ENCODE results near the gene PPP2R2B.

The PPP2R2B gene

DNA sequence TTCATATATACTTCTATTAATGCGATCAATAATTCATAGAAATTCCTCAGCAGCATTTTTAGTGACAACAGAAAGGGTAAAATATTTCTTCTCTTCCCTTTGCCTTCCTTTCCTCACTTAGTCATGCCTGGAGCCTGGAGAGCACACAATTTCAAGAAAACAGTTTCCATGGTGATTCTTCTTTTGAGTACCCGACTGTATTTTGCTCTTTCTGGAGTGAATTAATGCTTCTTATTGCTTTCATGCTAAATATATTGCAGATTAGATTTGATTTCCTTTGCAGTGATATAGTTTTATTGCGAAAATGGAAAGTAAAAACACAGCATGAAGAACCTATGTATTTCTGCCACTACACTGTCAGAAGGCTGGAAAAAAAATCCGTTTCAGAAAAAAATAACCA, 153.5 kb downstream of the PPP2R2B start:
- TF ChIP-seq, protein P1, sequence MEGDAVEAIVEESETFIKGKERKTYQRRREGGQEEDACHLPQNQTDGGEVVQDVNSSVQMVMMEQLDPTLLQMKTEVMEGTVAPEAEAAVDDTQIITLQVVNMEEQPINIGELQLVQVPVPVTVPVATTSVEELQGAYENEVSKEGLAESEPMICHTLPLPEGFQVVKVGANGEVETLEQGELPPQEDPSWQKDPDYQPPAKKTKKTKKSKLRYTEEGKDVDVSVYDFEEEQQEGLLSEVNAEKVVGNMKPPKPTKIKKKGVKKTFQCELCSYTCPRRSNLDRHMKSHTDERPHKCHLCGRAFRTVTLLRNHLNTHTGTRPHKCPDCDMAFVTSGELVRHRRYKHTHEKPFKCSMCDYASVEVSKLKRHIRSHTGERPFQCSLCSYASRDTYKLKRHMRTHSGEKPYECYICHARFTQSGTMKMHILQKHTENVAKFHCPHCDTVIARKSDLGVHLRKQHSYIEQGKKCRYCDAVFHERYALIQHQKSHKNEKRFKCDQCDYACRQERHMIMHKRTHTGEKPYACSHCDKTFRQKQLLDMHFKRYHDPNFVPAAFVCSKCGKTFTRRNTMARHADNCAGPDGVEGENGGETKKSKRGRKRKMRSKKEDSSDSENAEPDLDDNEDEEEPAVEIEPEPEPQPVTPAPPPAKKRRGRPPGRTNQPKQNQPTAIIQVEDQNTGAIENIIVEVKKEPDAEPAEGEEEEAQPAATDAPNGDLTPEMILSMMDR (IDR thresholded peaks at IDR 0.05), result no peak
- DNase-seq (ENCODE audit: low spot score), result no peak
- Histone ChIP-seq H3K27ac (no peak overlapping the region), H3K4me3 (no peak overlapping the region)

DNA sequence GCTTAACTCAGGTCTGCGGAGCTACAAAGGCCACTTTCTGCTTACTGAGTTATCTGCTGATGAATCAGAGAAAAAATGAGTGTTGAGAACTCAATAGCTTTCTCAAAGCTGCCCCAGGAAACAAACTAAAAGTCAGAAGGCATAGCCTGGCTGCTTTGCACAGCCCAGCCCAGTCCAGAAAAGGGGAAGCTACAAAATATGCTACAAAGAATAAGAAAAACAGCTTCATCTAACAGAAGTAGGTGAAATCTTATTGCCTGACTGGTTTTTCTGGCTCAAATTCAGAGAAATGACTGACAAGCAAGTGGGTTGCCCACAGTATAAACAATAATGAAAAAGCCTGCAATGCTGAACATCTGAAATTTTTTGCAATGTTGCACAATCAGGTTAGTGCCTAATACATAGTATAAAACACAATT, 156.2 kb downstream of the PPP2R2B start:
- TF ChIP-seq, protein P1 (IDR thresholded peaks at IDR 0.05), result no peak
- no peak overlapping the region for H3K4me3 ChIP-seq
- no peak for DNase-seq (ENCODE audit: low spot score)
- H3K27ac ChIP-seq, result no peak overlapping the region

DNA sequence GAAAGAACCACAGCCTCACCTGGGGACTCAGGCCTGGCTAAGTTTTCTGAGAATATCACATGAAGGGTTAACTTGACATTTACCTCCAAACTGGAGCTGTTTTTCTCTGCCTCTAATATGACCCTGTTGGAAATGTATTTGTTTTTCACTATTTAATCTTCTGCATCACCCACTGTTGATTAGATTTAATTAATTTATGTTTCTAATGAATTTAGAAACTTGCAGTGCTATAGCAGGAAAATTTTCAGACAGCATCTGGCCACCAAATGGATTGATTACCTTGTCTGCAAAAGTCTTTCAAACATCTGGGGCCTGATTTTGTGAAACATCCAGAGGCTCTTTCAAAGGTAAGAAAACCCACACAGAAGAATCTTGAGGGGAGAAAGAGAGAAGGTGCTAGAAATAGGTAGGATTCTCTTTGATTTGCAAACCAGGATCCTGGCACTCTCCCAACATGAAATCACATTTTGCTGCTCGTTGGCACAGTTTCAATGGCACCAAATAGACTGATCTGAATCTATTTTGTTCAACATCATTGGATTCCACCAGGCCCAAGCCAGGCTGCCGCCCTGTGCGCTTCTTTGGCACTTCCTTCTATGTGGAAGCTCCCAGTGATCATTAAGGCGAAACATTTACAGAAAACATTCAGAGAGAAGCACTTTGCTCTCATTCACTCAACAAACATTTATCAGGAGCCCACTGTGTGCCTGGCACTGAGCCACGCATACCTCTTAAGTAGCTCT, 157.3 kb downstream of the PPP2R2B start:
- Histone ChIP-seq H3K27ac (no peak overlapping the region), H3K4me3 (no peak overlapping the region)
- TF ChIP-seq, protein P1 (IDR thresholded peaks at IDR 0.05), result no peak
- no peak for DNase-seq (ENCODE audit: low spot score)

DNA sequence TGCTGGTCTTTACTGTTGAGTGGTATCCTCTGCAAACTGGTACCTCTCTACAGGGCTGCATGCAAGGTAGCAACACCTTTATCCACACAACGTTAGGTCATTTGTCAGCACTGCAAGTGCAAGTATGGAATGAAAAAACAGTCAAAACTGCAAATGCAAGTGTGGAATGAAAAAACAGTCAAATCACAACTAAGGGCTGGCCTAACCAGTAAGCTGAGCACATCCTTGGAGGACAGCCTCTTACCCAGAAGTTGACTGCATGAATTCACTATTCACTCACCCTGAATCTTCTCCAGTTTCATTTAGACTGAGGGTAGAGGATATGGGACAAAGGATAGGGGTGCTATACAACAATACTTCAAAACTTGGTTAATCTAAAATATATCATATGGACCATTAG, 158.4 kb downstream of the PPP2R2B start:
- TF ChIP-seq, protein P1 (IDR thresholded peaks at IDR 0.05), result no peak
- H3K27ac ChIP-seq, result no peak overlapping the region
- H3K4me3 ChIP-seq, result no peak overlapping the region
- no peak for DNase-seq (ENCODE audit: low spot score)

DNA sequence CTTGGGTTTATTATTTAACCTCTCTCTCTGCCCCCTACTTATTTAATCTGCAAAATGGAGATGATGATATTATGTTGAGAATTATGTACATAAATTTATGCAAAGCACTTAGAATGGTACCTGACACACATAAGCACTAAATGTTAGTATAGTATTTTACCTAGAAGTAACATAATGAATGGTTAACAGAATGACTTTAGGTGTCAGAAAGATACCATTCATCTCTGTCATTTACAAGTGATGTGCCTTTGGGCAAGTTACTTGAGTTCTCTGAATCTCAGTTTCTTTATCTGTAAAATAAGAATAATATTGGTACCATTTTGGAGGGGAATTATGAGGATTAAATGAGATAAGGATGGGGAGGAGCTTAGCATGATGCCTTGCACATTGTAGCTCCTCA, 159.4 kb downstream of the PPP2R2B start:
- no peak overlapping the region for H3K4me3 ChIP-seq
- no peak overlapping the region for H3K27ac ChIP-seq
- TF ChIP-seq, protein P1 (IDR thresholded peaks at IDR 0.05), result no peak
- DNase-seq (ENCODE audit: low spot score), result no peak

DNA sequence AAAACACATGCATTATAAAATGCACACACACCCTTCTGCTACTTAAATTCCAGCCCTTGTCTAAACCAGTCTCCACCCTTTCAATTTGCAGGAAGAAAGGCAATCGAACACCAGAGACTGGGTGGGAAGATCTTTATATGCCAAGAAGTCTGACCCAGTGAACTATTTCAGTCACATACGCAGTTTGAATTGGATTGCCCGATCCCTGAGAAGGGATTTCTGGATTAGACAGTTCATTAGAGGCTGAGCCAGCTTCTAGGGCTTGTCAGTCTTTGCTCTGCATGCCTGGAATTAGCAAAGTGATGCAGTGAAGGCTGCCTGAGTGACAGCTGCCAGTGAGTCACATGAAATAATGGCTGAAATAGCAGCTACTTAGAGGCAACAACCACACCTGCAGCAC, 159.9 kb downstream of the PPP2R2B start:
- H3K4me3 ChIP-seq, result no peak overlapping the region
- H3K27ac ChIP-seq, result no peak overlapping the region
- DNase-seq (ENCODE audit: low spot score), result no peak
- TF ChIP-seq, protein P1 (IDR thresholded peaks at IDR 0.05), result no peak

DNA sequence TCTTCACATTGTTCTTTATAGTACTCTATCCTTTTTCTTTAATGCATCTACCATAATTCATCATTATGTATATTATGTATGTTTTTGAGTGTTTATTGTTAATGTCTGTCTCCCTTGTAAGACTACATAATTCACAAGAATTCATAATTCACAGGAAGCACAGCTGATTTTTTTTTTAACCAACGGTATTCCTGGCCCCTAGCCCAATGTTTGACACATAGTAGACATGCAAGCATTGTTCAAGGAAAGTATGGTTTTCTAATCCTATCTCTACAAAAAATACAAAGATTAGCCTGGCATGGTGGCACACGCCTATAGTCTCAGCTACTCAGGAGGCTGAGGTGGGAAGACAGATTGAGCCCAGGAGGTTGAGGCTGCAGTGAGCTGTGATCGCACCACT, 160.6 kb downstream of the PPP2R2B start:
- H3K4me3 ChIP-seq, result no peak overlapping the region
- DNase-seq (ENCODE audit: low spot score), result no peak
- TF ChIP-seq, protein P1 (IDR thresholded peaks at IDR 0.05), result no peak
- no peak overlapping the region for H3K27ac ChIP-seq
